ENCODE data around the gene IL17C. TPM values are rescaled to one million over a fixed set of nuclear protein-coding genes. Genes with fewer than 3 reads are reported as not detected.

Gene IL17C
- total RNA-seq, 1 donor from 2014 or later = not detected

DNA sequence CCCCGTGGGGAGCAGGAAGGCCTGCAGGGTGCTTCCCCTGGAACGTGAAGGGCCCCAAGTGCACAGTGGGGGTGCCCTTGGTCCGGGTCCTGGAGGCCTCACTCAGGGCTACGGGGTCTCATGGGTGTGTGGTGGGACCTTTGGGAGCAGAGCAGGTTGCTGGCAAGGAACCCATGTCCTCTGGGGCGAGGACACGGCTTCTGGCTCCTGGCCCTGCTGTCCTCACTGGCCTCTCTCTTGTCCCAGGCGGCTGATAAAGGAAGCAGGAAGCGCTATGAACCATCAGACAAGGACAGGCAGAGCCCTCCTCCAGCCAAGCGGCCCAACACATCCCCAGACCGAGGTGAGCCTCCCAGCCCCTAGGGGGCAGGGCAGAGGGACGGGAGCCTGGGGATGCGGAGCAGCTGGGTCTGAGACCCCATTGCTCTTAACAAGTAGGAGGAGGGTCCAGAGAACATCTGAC, 9.8 kb upstream of the IL17C start:
- no peak for DNase-seq

DNA sequence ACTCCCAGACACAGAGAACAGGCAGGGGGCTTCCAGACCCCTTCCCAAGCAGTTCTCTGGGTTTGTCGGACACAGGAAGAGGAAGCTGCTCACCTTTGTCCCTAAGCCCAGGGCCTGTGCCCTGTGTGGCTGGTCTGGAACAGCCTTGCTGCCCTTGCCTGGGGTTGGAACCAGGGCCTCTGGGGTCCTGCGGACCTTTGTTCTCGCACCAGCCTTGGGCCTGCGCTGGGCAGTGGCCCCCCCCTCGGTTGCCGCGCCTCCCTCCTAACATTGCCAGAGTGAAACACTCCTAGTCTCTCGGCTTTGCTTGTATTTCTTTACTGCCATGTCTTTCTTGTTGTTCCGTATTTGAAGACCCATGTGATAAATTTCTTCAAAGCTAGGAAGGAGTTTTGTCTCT, 8.5 kb upstream of the IL17C start:
- DNase-seq = no peak

- DNase-seq = no peak
Measured at GRCh38 chr16:88630433-88630832, 7.9 kb upstream of the IL17C start.

- no peak for DNase-seq
Measured at GRCh38 chr16:88630941-88631340, 7.4 kb upstream of the IL17C start.

DNA sequence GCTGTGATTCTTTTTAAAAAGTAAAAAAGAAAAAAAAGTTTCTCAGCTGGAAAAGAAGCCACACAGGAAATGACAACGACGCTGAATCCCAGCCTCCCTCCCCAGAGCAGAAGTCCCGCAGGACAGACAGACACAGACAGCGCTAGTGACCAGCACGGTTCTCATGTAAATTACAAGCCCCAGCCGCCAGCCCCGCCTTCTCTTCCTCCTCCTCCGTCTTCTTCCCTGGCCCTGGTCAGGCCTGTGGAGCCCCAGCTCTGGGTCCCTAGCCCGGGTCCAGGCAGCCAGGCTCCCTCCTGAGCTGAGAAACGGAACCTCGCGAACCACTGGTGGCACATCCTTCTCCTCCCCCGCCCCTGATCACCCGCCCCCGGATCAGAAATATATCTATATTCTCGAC, 7.0 kb upstream of the IL17C start:
- no peak for DNase-seq

DNA sequence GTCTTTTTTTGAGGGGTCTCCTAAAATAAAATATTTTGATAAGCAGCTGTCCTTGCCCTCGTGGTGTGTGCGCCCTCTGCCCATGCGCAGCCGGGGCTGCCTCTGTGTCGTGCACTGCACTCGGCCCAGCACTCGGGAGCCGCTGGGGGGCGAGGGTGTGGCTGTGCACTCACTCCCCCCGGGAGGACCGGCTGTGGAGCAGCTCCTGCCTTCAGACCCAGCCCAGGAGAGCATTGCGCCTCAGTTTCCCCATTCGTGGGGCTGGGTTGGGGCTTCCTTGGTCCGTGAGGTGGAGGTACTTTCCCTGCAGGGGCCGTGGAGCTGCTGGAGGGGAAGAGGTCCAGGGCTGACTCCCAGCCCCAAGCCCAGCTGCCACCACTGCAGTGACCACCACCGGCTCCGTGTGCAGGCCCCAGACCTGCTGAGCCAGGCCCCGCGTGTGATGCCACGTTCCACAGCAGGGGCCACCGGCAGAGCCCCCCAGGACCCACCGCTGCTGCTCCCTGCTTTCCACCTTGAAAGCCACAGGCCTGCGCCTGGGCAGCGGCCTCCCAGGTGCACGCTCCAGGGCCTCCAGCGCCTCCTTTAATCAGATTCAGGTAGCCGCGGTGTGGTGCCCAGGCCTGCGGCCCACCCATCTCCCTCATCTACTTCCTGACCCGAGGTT, 6.3 kb upstream of the IL17C start:
- DNase-seq = no peak

DNA sequence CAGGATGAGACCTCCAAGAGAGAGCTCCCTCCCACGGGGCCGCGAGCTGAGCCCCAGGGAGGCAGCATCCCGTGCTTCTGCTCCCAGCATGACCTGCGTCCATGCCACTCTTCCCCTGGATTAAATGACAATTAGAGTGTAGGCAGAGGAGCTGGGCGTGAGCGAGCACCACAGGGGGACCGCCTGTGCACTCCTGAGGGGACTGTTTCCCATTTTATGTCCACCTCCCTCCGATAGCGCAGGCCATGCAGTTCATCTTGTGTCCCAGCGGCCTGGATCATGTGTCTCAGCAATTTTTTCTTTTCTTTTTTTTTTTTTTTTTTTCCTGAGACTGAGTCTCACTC, 5.8 kb upstream of the IL17C start:
- no peak for DNase-seq

DNA sequence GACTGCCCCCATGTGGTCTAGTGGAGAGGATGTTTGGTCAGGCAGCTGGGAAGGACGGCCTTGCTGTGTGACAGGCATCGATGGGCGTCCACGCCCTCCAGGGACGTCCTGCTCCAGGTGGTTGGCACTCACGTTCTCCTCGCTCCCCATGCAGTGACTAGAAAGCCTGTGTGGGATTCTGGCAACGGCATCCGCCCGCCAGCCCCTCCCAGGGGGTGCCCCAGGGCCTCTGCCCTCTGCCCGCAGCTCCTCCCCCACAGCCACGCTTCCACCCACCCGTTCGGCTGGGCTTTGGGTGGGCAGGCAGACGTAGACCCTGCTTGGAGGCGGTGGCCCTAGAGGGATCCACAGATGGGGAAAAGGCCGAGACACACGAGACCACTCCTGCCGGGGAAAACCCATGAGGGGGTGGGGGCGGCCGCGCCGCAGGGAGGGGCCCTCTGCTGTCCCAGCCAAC, 4.7 kb upstream of the IL17C start:
- no peak for DNase-seq

- no peak for DNase-seq
Measured at GRCh38 chr16:88634141-88634993, 4.0 kb upstream of the IL17C start.

DNA sequence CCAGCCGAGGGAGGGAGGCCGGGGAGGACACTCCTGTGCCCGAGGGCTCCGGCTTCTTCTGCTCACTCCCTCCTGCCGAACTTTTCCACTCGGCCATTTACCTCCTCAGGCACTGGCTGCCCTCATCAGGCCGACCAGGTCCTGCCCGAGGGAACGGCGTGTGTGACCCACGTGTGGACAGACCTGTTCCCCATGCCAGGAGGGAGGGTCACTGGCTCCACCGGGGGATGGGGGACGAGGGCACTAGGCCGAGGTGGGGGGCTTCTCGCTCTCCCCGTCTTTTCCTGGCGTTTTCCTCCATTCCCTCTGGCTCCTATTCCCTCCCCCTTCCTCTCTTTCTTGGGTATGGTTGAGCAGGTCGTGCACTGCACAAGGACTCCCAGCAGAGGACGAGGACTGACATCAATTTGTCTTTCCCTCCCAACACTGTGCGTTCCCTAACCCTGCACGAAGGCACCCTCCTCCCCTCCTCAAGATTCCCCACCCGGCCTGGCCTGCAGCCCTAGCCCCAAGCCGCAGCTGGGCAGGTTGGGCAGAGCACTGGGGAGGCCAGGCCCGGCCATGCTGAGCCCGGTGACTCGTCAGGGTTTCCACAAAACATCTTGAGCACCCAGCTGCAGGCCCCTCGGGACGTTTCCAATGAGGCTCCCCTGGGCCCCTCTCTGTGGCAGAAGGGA, 3.2 kb upstream of the IL17C start:
- no peak for DNase-seq

GRCh38 chr16:88635671-88636319, 2.6 kb upstream of the IL17C start:
- no peak for DNase-seq

DNA sequence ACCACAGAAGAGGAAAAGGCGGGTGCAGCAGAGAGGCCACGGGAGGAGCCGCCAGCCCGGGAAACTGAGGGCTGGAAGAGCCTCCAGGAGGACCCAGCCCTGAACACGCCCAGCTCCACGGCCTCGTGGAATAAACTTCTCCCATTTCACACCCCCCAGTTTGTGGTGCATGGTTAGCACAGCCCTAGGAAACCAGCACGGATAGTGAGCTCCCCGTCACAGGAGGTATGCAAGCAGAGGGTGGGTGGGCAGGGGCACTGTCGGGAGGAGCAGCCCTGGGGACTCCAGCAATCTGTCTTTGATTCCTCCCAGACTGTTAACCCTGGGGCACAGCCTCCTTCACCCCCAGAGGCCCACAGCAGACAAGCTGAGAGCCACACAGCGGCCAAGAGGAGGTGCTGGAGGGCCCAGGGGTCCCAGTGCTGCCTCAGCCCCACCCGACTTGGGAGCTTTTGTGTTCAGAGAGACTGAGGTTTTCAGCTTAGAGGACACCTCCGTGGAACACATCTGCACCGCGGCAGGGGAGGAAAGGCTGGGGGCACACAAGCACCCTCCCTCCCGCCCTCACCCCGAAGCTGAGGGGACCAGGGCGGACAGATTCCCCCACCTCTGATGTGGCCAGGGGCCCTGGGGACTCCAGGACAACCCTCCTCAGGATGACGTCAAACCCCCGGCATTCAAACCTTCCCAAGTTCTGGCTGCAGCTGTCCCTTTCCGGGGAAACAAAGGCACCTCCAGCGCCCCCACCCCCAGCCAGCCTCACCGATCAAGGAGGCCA, 1.7 kb upstream of the IL17C start:
- no peak for DNase-seq

GRCh38 chr16:88639231-88640038, 1.1 kb downstream of the IL17C start:
- no peak for DNase-seq

DNA sequence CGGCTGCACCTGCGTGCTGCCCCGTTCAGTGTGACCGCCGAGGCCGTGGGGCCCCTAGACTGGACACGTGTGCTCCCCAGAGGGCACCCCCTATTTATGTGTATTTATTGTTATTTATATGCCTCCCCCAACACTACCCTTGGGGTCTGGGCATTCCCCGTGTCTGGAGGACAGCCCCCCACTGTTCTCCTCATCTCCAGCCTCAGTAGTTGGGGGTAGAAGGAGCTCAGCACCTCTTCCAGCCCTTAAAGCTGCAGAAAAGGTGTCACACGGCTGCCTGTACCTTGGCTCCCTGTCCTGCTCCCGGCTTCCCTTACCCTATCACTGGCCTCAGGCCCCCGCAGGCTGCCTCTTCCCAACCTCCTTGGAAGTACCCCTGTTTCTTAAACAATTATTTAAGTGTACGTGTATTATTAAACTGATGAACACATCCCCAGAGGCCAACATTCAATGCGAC, 1.7 kb downstream of the IL17C start:
- no peak for DNase-seq

GRCh38 chr16:88640498-88641247, 2.3 kb downstream of the IL17C start:
- no peak for DNase-seq

- DNase-seq = no peak
Measured at GRCh38 chr16:88642881-88643643, 4.7 kb downstream of the IL17C start.

DNA sequence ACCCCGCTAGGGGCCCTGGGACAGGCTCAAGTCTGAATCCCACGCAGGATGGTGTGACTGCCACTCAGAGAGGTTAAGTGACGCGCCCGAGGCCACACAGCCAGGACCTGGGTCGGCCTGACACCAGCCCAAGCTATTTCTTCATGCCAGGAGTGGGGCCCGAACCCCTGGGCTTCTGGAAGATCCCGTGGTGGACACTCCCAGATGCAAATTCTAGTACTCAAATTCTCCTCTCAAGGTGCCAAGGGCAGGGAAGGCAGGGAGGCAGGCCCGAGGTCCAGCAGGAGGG, 5.2 kb downstream of the IL17C start:
- DNase-seq = no peak

GRCh38 chr16:88645455-88645854, 7.1 kb downstream of the IL17C start:
- DNase-seq = no peak

- no peak for DNase-seq
Measured at GRCh38 chr16:88645941-88646340, 7.6 kb downstream of the IL17C start.
